Stimulated activated CD4-positive, alpha-beta T cell treated with anti-CD3 and anti-CD28 coated beads, Interleukin-12 subunit alpha, Interleukin-12 subunit beta, amount 100 ng/mL, for 48 hours (primary cell): ENCODE data around the gene CCT8.
A peak's percentile ranks its signal among the peaks of the same experiment; 100 is the strongest.
"Not testable (repeated sequence)": the region's sequence is repeated elsewhere in the genome, so short reads cannot be mapped to it uniquely, and the experiment has no call there.

Experiments used
- DNase-seq, 3 donors: peaks; one replicate each; pipeline ENCODE4 v3.0.0-alpha.2; 2020; ENCODE audit warnings: low read depth in 2 of 3, low spot score in 1 of 3

Gene CCT8

GRCh38 chr21:29024474-29025327, 48.7 kb downstream of the CCT8 start, which contains the start of gene USP16:
Gene USP16 (plus strand): TSS chr21:29024668. CDS start chr21:29027914, 3,246 bp downstream.
- peak; percentile 86 to 97 (median 91) for DNase-seq

- DNase-seq: no peak
These were observed 51.3 kb downstream of the CCT8 start for GRCh38 chr21:29022166-29022565.

GRCh38 chr21:29018540-29018939, 54.9 kb downstream of the CCT8 start:
- no peak for DNase-seq

GRCh38 chr21:29017639-29018237, 55.7 kb downstream of the CCT8 start:
- no peak for DNase-seq

- DNase-seq: not testable (repeated sequence)
These were observed 62.2 kb downstream of the CCT8 start for GRCh38 chr21:29011236-29011635.

GRCh38 chr21:29008367-29008766, 65.1 kb downstream of the CCT8 start:
- no peak for DNase-seq

- DNase-seq: no peak
These were observed 65.6 kb downstream of the CCT8 start for GRCh38 chr21:29007810-29008209.

GRCh38 chr21:29007135-29007534, 66.3 kb downstream of the CCT8 start:
- DNase-seq: no peak
